T-helper 1 cell (primary cell): ENCODE measurements around the gene SMARCC1.
"Not testable (repeated sequence)": the region's sequence is repeated elsewhere in the genome, so short reads cannot be mapped to it uniquely, and the experiment has no call there.

ENCODE experiments used
- DNase-seq, 5 donors: peaks; one replicate each; pipeline ENCODE4 v3.0.0-alpha.2; 2012 to 2020

SMARCC1 gene

DNA sequence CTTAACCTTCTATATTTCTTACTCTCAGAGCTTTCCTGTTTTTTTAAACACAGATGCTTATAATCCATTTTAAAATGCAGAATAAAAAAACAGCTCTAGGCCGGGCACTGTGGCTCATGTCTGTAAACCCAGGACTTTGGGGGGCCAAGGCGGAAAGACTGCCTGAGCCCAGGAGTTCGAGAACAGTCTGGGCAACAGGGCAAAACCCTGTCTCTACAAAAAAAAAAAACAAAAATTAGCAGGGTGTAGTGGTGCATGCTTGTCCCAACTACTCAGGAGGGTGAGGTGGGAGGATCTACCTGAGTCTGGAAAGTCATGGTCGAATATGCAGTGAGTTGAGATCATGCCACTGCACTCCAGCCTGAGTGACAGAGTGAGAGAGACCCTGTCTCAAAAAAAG, 15.5 kb downstream of the SMARCC1 start:
- no peak for DNase-seq

DNA sequence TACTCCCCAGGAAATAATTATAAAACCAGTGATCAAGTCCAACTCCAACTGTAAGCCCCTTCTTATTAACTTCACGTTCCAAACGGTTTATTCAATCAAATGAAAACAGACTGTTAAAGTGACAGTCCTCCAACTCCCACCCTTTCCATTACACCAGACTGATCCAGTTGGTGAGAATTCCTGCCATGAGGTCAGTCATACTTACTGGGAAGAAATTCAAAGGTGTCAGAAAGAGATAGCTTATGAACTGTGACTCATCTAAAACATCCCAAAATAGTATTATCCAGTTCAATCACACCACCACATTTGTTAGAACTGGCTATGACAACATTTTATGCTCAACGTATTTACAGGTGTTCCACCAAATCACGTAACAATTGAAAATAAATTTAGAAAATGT, 19.5 kb downstream of the SMARCC1 start:
- DNase-seq = no peak

DNA sequence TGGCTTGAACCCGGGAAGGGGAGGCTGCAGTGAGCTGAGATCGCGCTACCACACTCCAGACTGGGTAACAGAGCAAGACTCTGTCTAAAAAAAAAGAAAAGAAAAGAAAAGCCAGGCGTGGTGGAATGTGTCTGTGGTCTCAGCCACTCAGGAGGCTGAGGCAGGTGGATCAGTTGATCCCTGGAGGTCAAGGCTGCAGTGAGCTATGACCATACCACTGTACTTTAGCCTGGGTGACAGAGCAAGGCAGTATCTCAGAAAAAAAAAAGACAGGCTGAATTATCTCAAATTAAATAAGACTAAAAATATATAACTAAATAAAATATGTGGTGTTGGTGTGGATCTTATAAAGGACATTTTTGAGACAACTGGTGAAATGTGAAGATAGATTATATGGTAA, 20.6 kb downstream of the SMARCC1 start:
- no peak for DNase-seq

DNA sequence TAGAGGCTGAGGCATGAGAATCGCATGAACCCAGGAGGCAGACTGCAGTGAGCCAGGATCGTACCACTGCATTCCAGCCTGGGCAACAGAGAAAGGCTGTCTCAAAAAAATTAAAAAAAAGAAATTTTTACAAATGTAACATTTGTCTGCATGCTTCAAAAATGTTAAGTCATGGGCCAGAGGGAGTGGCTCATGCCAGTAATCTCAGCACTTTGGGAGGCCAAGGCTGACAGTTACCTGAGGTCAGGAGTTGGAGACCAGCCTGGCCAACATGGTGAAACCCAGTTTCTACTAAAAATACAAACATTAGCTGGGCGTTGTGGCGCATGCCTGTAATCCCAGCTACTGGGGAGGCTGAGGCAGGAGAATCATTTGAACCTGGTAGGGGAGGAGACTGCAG, 21.5 kb downstream of the SMARCC1 start:
- DNase-seq = not testable (repeated sequence)

DNA sequence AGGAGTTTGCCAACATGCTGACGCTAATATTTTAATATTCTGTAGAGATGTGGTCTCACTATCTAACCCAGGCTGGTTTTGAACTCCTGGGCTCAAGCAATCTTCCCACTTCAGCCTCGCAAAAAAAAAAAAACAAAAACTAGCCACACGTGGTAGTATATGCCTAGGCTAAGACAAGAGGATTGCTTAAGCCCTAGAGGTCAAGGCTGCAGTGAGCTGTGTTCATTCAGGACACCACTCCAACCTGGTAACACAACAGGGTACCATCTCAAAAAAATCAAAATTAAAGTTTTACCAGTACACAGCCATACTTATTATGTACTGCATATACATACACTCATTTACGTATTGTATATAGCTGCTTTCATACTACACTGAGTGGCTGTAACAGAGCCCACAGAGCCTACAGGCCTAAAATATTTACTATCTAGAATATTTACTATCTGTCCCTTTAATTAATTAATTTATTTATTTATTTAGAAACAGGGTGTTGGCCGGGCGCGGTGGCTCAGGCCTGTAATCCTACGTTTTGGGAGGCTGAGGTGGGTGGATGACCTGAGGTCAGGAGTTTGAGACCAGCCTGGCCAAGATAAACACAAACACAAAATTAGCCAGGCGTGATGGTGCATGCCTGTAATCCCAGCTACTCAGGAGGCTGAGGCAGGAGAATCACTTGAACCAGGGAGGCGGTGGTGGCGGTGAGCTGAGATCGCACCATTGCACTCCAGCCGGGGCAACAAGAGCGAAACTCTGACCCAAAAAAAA, 23.2 kb downstream of the SMARCC1 start:
- DNase-seq = no peak

DNA sequence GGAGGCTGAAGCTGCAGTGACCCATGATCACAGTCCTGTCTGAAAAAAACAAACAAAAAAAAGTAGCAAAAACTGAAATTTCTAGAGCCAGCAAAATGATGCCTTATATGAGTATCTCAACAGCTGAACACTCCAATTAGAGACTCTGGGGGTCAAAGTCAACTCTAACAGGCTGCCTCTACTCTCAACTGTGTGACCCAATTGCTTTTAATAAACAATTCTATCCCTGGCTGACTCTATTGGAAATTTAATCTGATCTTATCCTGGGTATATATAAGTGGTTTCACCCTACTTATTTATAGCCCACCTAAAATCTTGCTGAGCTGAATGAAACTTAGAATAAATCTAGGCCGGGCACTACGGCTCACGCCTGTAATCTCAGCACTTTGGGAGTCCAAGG, 29.0 kb downstream of the SMARCC1 start:
- no peak for DNase-seq

DNA sequence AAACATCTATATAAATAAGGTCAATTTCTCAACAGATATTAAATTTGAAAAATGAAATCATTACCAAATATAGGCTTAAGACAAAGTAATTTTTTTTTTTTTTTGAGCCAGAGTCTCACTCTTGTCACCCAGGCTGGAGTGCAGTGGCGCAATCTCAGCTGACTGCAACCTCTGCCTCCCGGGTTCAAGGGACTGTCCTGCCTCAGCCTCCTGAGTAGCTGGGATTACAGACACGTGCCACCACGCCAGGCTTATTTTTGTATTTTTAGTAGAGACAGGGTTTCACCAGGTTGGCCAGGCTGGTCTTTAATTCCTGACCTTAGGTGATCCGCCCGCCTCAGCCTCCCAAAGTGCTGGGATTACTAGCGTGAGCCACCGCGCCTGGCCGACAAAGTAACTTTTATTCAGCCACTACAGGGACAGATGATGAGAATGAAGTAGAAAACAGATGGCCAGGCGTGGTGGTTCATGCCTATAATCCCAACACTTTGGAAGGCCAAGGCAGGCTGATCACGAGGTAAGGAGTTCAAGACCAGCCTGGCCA, 30.8 kb downstream of the SMARCC1 start:
- DNase-seq = not testable (repeated sequence)

DNA sequence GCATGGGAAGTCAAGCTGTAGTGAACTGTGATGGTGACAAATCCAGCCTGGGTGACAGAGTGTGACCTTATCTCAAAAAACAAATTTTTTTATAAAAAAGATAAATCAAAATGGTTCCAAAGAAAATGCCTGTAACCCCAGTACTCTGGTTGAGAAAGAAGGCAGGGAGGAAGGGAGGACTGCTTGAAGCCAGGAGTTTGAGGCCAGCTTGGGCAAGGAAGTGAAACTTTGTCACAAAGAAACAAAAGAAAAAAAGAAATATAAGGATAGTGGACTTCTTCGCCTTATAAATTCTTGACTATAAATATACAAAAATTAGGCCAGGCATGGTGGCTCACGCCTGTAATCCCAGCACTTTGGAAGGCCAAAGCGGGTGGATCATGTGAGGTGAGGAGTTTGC, 34.1 kb downstream of the SMARCC1 start:
- DNase-seq = no peak

DNA sequence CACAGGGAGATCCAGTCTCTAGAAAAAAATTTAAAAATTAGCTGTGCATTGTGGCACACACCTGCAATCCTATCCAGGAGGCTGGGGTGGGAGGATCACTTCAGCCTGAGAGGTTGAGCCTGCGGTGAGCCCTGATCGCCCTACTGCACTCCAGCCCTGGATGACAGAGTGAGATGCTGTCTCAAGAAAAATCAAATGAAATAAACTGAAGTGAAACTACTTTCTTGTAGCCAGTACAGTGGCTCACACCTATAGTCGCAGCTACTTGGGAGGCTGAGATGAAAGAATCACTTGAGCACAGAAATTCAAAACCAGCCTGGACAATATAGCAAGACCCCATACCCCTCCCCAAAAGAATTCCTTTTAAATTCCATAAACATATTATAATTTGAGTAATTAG, 35.4 kb downstream of the SMARCC1 start:
- DNase-seq = no peak

DNA sequence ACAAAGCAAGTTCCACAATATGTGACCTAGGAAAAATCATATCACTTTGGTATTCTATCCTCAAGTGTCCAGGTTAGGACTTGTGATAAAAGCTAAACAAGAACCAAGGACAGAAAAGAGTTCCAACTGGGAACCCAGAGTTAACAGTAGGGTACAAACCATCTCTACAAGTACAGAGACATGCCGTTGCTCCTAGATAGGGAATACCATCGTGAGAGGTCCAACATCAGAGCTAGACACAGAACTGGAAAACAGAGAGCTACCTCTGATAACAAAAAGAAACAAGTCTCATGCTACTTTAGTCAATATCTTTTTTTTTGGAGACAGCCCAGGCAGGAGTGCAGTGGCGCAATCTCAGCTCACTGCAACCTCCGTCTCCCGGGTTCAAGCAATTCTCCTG, 37.8 kb downstream of the SMARCC1 start:
- DNase-seq = no peak

DNA sequence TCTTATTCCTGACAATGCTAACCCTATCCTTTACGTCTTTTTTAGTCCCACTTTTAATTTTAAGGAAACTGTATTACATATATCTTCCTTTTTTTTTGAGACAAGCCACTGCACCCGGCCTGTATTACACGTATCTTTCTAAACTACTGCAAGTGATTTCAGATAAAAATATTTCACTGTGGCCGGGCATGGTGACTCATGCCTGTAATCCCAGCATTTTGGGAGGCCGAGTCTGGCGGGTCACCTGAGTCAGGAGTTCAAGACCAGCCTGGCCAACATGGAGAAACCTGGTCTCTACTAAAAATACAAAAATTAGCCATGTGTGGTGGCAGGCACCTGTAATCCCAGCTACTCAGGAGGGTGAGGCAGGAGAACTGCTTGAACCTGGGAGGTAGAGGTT, 38.3 kb downstream of the SMARCC1 start:
- DNase-seq = not testable (repeated sequence)

DNA sequence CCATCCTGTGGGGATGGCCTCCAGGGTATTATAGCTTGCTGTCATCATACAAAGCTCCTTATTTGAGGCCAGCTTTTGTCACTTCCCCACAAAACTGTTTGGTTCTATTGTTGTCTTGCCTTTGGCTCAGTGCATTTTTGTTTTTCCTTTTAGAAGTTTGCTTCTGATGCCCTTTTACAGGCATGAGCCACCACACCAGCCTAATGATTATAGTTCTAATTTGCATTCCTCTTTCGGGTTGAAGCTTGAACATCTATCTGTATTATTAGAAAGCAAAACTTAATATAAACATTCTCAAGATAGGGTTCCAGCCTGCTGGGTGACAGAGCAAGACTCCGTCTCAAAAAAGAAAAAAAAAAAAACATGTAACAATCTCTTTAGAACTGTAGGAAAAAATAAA, 39.8 kb downstream of the SMARCC1 start:
- DNase-seq = no peak

DNA sequence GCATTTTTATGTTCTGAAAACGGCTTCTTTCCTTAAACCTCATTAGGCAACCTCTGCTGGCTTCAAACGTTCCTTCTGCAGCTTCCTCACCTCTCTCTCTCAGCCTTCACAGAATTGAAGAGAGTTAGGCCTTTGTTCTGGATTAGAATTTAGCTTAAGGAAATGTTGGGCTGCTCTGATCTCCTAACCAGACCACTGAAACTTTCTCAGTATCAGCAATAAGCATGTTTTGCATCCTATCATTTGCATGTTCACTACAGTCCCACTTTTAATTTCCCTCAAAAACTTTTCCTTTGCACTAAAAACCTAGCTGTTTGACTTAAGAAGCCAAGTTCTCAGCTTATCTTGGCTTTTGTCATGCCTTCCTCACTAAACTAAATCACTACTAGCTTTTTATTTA, 49.5 kb downstream of the SMARCC1 start:
- DNase-seq = no peak

DNA sequence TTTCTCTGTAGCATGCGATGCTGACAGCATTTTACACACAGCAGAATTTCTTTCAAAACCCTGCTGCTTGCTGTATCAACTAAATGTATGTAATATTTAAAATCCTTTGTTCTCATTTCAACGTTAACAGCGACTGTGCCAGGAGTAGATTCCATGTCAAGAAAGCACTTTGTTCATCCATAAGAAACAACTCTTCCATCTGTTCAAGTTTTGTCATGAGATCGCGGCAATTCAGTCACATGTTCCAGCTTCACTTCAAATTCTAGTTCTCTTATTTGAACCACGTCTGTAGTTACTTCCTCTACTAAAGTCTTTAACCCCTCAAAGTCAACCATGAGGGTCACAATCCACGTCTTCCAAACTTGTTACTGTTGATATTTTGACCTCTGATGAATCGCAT, 50.6 kb downstream of the SMARCC1 start:
- DNase-seq = no peak

DNA sequence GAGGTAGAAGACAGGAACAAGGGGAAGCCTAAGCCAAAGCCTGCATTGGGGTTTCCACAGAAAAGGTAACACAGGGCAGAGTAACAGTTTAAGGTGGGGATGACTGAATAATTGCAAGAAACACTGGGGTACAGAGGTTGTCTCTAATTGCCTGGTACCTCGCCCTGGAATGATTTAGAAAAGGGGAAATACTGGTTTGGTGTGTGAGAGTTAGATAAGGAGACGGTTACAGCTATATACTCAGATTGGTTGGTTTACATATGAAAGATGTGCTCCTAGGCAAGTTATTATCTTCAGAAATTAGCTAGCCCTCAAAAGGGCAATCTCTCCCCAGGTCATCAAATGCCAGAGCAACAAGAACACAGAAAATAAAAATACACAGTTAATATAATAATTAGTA, 58.8 kb downstream of the SMARCC1 start:
- no peak for DNase-seq

DNA sequence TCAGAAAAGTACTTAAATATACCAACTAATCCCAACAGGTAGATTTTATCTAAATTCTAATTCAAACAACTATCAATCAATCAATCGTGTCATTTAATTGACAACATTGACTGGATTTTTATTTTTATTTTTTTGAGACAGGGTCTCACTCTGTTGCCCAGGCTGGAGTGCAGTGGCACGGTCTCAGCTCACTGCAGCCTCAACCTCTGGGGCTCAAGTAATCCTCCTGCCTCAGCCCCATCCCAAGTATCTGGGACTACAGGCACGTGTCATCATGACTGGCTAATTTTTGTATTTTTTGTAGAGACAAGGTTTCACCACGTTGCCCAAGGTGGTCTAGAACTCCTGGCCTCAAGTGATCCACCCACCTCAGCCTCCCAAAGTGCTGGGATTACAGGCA, 64.2 kb downstream of the SMARCC1 start:
- not testable (repeated sequence) for DNase-seq

DNA sequence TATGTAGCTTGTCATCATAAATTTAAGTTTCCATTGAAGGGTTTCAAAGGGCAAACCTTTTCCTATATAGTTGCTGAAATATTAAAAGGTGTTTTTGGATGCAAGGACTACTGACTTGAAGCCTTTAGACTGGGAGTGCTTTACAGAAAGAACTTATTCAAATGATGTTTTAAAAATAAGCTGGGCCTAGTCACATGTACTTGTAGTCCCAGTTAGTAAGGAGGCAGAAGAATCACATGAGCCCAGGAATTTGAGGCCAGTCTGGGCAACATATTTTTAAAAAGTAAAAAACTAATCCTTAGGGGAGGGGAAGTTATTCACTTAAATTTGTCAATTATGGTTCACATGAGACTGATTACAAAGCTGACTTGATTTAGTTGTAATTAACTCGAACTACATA, 65.0 kb downstream of the SMARCC1 start:
- no peak for DNase-seq

DNA sequence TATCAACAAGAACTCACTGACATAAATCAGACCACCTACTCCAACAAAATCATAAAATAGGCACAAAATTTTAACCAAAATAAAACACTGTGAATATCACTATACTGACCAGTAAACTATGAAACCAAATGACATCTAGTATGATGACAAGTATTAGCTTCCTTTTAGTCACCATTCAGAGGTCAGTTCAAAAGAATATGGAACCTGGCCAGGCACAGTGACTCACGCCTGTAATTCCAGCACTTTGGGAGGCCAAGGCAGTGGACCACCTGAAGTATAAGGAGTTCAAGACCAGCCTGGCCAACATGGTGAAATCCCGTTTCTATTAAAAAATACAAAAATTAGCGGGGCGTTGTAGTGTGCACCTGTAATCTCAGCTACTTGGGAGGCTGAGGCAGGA, 65.8 kb downstream of the SMARCC1 start:
- no peak for DNase-seq

DNA sequence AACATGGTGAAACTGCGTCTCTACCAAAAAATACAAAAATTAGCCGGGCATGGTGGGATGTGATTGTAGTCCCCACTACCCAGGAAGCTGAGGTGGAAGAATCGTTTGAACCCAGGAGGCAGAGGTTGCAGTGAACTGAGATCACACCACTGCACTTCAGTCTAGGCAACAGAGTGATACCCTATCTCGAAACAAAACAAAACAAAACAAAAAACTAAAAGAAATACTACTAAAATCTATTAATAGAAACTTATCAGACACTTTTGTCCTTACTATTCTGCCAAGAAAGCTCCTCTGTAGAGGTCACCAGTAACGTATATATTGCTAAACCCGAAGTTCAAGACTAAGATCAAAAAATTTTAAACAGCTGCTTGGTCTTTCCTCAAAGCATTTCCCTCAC, 67.1 kb downstream of the SMARCC1 start:
- no peak for DNase-seq

DNA sequence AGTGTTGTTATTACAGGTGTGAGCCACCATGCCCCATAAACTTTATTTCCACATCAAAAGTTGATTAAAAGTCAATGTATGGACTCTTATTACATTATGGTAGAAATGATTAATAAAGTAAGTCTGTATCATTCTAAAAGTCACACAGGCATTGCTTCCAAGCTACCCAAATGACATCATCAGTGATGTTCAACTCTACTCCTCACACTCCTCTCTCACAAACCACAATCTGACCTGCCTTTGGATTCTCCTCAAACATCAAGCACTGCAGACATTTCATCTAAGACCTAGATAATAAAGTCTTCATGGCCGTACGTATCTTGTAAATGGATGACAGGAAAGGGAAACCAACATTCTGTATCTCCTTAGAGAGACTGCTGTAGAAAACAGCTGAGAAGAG, 68.0 kb downstream of the SMARCC1 start:
- DNase-seq = no peak

DNA sequence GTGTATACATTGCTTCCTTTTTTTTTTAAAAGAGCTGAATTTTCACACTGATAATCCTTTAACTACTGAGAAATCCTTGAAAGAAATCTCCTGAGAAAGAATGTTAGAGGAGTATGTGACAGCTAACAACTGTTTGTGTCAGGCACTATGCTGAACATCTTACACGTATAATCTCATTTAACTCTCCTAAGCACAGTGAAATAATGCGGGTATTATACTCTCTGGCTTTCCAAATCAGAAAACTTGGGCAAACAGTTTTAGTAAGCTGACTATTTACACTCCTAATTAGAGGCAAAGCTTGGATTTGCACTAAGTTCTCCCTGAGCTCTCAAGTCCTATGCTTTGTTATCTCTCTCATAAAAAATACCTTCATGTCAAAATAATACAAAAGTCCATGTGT, 69.3 kb downstream of the SMARCC1 start:
- DNase-seq = no peak

DNA sequence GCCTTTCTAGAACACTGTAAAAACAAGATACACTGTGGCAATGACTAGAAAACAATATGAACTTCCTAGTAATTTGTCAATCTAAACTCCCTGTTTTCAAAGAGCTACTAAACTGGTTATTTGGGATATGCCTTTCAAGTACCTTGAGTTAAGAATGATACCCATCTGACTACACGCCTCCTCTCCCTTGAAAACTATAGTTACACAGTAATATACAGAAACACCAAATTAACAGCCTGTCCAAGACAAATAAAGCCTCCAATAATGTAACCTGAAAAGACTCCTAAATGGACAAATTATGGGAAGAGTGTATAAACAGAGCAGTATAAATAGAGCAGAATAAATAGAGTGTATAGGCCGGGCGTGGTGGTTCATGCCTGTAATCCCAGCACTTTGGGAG, 70.1 kb downstream of the SMARCC1 start:
- DNase-seq = no peak

DNA sequence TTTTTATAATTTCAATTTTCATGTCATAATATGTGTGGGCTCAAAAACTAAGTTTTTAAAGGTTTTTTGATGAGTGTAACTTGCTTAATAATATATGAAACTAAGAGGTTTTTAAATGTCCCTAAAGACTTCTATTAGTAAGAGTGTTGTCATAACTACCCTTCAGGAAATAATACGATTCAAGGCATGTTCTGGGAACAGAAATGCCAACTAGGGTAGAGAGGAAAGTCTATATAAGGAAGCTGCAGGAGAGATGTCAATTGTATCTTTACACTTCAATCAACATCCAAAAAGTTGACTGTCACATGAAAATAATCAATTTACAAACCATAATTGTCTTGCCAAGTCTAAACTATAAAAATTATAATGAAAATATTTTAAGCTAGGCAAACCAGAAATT, 76.3 kb downstream of the SMARCC1 start:
- no peak for DNase-seq

DNA sequence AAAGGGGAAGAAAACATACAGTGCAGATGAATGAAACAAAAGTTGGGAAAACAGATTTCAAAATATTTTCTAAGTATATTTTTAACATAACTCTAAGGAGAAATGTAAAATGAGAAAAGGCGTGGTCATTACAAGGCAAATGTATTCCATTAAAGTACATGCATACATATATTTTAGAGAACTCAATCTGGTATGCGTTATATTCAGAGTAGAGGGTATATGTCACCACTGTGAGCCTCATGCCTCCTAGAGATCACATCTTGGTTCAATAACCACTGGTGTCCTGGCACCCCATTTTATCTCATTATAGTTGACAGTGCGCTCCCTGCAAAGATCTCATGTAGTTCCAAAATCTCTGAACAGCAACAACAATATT, 77.5 kb downstream of the SMARCC1 start:
- DNase-seq = no peak

DNA sequence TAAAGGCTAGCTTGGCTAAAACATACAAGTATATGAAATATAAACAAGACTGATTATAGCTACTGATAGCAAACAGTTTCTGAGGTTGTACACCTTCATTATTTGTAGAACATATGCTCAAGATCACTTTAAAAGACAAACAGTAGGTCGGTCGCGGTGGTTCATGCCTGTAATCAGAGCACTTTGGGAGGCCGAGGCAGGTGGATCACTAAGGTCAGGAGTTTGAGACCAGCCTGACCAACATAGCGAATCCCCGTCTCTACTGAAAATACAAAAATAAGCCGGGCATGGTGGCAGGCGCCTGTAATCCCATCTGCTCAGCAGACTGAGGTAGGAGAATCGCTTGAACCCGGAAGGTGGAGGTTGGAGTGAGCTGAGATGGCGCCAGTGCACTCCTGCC, 80.3 kb downstream of the SMARCC1 start:
- DNase-seq = no peak
